GM23248 (cell line): ENCODE results near the gene TP53. TPM values are rescaled to one million over a fixed set of nuclear protein-coding genes. Genes with fewer than 3 reads are reported as not detected.

Experiments used
- DNase-seq: peaks from one replicate; pipeline ENCODE4 v3.0.0-alpha.2; 2015
- H2AFZ ChIP-seq: fragments of 200-600 bp; sonication (generic); 2 replicates; pipeline ENCODE4 v1.6.1; 2016; ENCODE audit warnings: antibody characterized with exemption
- H3F3A ChIP-seq: fragments of 200-600 bp; sonication (generic); 2 replicates; pipeline ENCODE4 v1.6.1; 2016; ENCODE audit warnings: mild to moderate bottlenecking, antibody characterized with exemption, mixed run types; ENCODE audit not compliant: insufficient read depth
- H3K27ac ChIP-seq: fragments of 200-600 bp; sonication (generic); 2 replicates; pipeline ENCODE4 v1.5.1; 2016; ENCODE audit warnings: mild to moderate bottlenecking
- H3K27me3 ChIP-seq: fragments of 200-600 bp; sonication (generic); replicated peaks from 2 replicates; pipeline ENCODE4 v1.6.1; 2016; ENCODE audit warnings: mild to moderate bottlenecking; ENCODE audit not compliant: insufficient read depth
- H3K36me3 ChIP-seq: fragments of 200-600 bp; sonication (generic); 2 replicates; pipeline ENCODE4 v1.6.1; 2016; ENCODE audit warnings: low read depth, mild to moderate bottlenecking
- H3K4me1 ChIP-seq: fragments of 200-600 bp; sonication (generic); 2 replicates; pipeline ENCODE4 v1.6.1; 2016; ENCODE audit warnings: mild to moderate bottlenecking; ENCODE audit not compliant: insufficient read depth
- H3K4me2 ChIP-seq: fragments of 200-600 bp; sonication (generic); one replicate; pipeline ENCODE4 v1.6.1; 2016; ENCODE audit warnings: mild to moderate bottlenecking; ENCODE audit not compliant: unreplicated experiment
- H3K4me3 ChIP-seq: fragments of 200-600 bp; sonication (generic); 2 replicates; pipeline ENCODE4 v1.5.1; 2016; ENCODE audit warnings: mild to moderate bottlenecking
- H3K79me2 ChIP-seq: fragments of 200-600 bp; sonication (generic); 2 replicates; pipeline ENCODE4 v1.6.1; 2016; ENCODE audit warnings: mild to moderate bottlenecking; ENCODE audit not compliant: insufficient read depth
- H3K9ac ChIP-seq: fragments of 200-600 bp; sonication (generic); 2 replicates; pipeline ENCODE4 v1.6.1; 2016; ENCODE audit warnings: mild to moderate bottlenecking
- H3K9me2 ChIP-seq: fragments of 200-600 bp; sonication (generic); 2 replicates; pipeline ENCODE4 v1.6.1; 2016; ENCODE audit warnings: mixed run types, mild to moderate bottlenecking, moderate library complexity; ENCODE audit not compliant: insufficient read depth
- H3K9me3 ChIP-seq: fragments of 200-600 bp; sonication (generic); one replicate; pipeline ENCODE4 v1.6.1; 2017; ENCODE audit warnings: low read depth
- H4K20me1 ChIP-seq: fragments of 200-600 bp; sonication (generic); 2 replicates; pipeline ENCODE4 v1.6.0; 2016; ENCODE audit not compliant: insufficient read depth
- EZH2 ChIP-seq: fragments of 200-600 bp; sonication (generic); IDR thresholded peaks from 2 replicates; pipeline ENCODE4 v1.6.1; 2018; ENCODE audit warnings: antibody characterized with exemption, mild to moderate bottlenecking; ENCODE audit not compliant: insufficient read depth, poor library complexity, severe bottlenecking
- EZH2phosphoT487 ChIP-seq: fragments of 200-600 bp; sonication (generic); IDR thresholded peaks from 2 replicates; pipeline ENCODE4 v1.6.1; 2018; ENCODE audit warnings: antibody characterized with exemption, moderate library complexity, mild to moderate bottlenecking, low read depth; ENCODE audit not compliant: insufficient read depth
- WGBS, 2 experiments: methylation state at CpG; one replicate each; pipeline ENCODE4 v1.1.6; 2015 to 2017; ENCODE audit warnings: low lambda C conversion rate in 2 of 2, low coverage in 1 of 2; ENCODE audit errors: missing lambda C conversion rate in 2 of 2; 5-methylcytosine and 5-hydroxymethylcytosine counted together
- in situ Hi-C: fragments of 300-500 bp; cut with MboI; formaldehyde crosslinking; loops from 2 replicates; pipeline ENCODE4 v1.15.0; 2020
- polyA plus RNA-seq: library from polyadenylated mRNA; unstranded; fragments of >200 nt; fragmentation: Nextera tagmentation; extraction: Ambion mirVana; gene quantifications from 2 replicates; pipeline ENCODE4 v1.2.1, GENCODE V29; 2016
- total RNA-seq: library from RNA; depleted of rRNA; stranded (reverse); fragments of >200 nt; shearing (Covaris generic); gene quantifications from 2 replicates; pipeline ENCODE4 v1.2.3, GENCODE V29; 2014

The TP53 gene
- total and polyA plus RNA-seq, 2 experiments from 2014 or later = 26.2 to 29.8 TPM

DNA sequence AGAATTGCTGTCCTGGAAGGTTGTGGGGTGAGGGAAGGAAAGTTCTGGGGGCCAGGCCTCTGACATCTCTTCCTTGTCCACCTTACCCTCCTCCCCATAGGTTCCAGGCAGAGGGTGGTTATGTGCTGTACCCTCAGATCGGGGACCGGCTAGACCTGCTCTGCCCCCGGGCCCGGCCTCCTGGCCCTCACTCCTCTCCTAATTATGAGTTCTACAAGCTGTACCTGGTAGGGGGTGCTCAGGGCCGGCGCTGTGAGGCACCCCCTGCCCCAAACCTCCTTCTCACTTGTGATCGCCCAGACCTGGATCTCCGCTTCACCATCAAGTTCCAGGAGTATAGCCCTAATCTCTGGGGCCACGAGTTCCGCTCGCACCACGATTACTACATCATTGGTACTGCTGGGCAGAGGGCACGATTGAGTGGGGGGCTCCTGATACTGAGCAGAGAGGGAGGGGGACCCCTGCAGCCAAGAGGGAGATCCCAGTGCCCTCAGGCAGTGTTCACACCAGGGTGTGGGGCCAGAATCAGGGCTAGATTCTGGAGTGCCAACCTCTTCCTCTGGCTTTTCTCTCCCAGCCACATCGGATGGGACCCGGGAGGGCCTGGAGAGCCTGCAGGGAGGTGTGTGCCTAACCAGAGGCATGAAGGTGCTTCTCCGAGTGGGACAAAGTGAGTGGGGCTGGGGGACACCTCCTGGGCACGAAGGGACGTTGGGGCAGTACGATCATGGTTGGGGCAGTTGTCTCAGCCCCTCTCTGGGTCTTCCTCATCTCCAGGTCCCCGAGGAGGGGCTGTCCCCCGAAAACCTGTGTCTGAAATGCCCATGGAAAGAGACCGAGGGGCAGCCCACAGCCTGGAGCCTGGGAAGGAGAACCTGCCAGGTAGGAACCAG lies 20.8 kb upstream of the TP53 start:
- Histone ChIP-seq H3K9me3 (no peaks in the 10 kb centered on the region), H3F3A (no peaks in the 10 kb centered on the region), H3K9ac (no peak overlapping the region), H2AFZ (no peak overlapping the region), H3K4me3 (no peak overlapping the region), H3K4me2 (no peak overlapping the region), H4K20me1 (no peaks in the 10 kb centered on the region), H3K27ac (no peak overlapping the region), H3K36me3 (no peaks in the 10 kb centered on the region), H3K27me3 (peaks cover 18% of the 10 kb centered on the region; the same call in 1 of the 2 replicates), H3K9me2 (no peaks in the 10 kb centered on the region), H3K4me1 (peaks cover 12% of the 10 kb centered on the region), H3K79me2 (no peaks in the 10 kb centered on the region)
- in situ Hi-C loops = no loop called here
- 78 to 80% methylated on average over 22 of the region's 22 CpGs for WGBS, 2 experiments
- DNase-seq = no peak
- TF ChIP-seq EZH2phosphoT487 (no peak), EZH2 (no peak)

DNA sequence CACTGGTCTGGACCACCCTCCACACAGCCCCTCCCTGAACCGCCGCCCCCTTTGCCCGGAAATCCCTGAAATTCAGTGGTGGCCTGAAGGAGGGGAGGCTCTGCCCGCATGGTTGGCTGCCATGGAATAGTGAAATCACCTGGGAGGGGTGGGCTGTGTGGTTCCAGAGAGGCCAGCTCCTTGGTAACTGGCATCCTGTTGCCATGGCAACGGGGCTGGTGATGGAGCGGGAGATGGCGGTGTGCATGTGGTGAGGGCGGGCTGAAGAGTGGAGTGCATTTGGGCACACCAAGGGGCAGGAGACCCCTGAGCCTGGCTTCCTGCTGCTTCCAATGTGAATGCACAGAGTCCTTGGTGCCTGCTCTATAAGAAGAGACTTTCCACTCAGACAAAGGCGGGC lies 20.2 kb upstream of the TP53 start:
- peaks cover 17% of the 10 kb centered on the region; the same call in 1 of the 2 replicates for H3K27me3 ChIP-seq
- no peak overlapping the region for H2AFZ ChIP-seq
- no peaks in the 10 kb centered on the region for H3K79me2 ChIP-seq
- no peak overlapping the region for H3K4me2 ChIP-seq
- in situ Hi-C loops = no loop called here
- no peaks in the 10 kb centered on the region for H3K9me3 ChIP-seq
- no peak for TF ChIP-seq EZH2
- TF ChIP-seq EZH2phosphoT487 = no peak
- WGBS, 2 experiments = 56 to 64% methylated on average over 9 of the region's 9 CpGs
- H4K20me1 ChIP-seq = no peaks in the 10 kb centered on the region
- H3K36me3 ChIP-seq = no peaks in the 10 kb centered on the region
- no peak for DNase-seq
- H3F3A ChIP-seq = no peaks in the 10 kb centered on the region
- H3K4me3 ChIP-seq = no peak overlapping the region
- H3K9me2 ChIP-seq = no peaks in the 10 kb centered on the region
- H3K9ac ChIP-seq = no peak overlapping the region
- H3K27ac ChIP-seq = no peak overlapping the region
- H3K4me1 ChIP-seq = peaks cover 12% of the 10 kb centered on the region

GRCh38 chr17:7706631-7707354 lies 19.5 kb upstream of the TP53 start:
- H3K9me2 ChIP-seq = no peaks in the 10 kb centered on the region
- TF ChIP-seq EZH2phosphoT487 (no peak), EZH2 (no peak)
- no peak overlapping the region for H3K4me2 ChIP-seq
- H3K4me1 ChIP-seq = peaks cover 12% of the 10 kb centered on the region
- H3K79me2 ChIP-seq = no peaks in the 10 kb centered on the region
- no peak overlapping the region for H3K27ac ChIP-seq
- no peaks in the 10 kb centered on the region for H3F3A ChIP-seq
- no peak overlapping the region for H3K9ac ChIP-seq
- no peaks in the 10 kb centered on the region for H4K20me1 ChIP-seq
- H3K36me3 ChIP-seq = no peaks in the 10 kb centered on the region
- no peak for DNase-seq
- no peaks in the 10 kb centered on the region for H3K9me3 ChIP-seq
- peaks cover 10% of the 10 kb centered on the region; the same call in 1 of the 2 replicates for H3K27me3 ChIP-seq
- H3K4me3 ChIP-seq = no peak overlapping the region
- WGBS, 2 experiments = 97 to 99% methylated on average over 3 of the region's 3 CpGs
- H2AFZ ChIP-seq = no peak overlapping the region
- in situ Hi-C loops = no loop called here
